HG03060 (cell line): ENCODE measurements around the gene HEXIM1.

ENCODE experiments used
- ATAC-seq: cut with Tn5 transposase; IDR thresholded peaks from one replicate; pipeline ENCODE4 v1.9.1; 2021; ENCODE audit warnings: low read depth, moderate number of reproducible peaks; ENCODE audit not compliant: unreplicated experiment

The HEXIM1 gene, protein sequence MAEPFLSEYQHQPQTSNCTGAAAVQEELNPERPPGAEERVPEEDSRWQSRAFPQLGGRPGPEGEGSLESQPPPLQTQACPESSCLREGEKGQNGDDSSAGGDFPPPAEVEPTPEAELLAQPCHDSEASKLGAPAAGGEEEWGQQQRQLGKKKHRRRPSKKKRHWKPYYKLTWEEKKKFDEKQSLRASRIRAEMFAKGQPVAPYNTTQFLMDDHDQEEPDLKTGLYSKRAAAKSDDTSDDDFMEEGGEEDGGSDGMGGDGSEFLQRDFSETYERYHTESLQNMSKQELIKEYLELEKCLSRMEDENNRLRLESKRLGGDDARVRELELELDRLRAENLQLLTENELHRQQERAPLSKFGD

DNA sequence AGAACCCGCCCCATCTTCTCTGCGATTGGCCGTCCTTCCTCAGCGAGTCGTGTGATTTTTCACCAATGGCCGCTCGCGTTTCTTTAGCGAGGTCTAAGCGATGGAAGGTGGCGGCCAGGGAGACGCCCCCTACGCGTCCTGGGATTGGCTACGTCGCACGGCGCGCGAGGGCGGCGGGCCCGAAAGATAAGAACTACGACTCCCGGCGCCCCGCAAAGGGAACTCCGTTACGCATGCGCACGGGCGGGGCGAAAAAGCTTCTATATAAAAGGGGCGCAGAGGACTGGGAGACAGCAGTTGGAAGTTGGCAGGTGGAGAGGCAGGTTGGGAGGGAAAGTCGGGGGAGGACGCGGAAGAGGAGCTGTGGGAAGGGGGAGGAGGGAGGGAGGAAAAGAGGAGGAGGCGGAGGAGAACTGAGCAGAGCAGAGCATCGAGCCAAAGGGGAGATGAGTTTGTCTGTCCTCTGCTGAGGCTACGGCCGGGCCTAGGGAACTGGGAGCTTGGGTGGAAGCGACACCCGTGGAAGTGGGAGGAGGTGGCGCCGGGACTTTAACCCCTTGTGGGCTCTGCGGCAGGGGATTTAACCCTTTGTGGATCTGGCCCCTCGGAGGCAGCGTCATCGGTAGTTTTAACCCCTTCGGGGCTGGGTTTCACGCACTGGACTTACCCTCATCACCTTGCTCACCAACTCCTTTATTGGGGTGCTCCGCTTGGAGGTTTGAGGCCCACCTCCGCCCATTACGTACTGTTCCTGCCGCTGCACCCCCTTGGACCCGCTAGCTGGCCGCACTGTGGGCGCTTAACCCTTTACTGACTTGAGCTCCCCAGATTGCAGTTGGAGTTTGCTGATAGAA lies at the start of gene HEXIM1:
Gene HEXIM1 (plus strand): TSS at position 293 of the 854 bp plus-strand sequence. CDS start 716 bp downstream, outside the sequence.
- ATAC-seq: peak; percentile 49

DNA sequence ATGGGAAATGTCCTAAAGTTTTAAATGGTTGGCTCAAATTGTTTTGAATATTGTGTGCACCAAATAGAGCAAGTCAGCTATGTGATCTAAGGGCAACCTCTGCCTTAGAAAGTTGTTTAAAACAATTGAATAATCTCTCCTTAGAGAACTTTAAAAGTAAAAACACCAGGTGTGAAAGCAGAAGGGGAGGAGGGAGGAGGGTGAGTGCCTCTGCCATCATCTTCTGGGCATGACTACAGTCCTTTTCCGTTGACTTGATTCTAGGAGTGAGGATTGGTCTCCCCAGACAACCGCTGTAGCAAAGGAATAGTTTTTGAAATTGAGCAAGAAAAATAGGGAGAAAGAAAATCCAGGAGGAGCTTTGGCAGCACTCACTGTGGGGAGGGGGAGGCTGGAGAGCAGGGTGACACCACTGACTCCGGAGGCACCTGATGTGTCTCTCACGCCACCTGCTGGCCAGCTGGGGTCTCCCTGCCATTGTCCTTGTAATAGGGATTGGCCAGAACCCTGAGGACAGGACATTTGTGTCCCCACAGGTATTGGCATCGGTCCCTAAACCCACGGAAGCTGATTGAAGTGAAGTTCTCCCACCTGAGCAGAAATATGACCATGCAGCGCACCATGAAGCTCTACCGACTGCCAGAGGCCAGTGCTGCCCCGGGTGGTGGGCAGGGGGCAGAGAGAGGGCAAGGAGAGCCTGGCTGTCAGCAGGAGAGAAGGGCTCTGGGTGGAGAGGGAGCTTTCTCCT lies 49.2 kb upstream of the HEXIM1 start:
- ATAC-seq: no peak

GRCh38 chr17:45101546-45101882 lies 46.8 kb upstream of the HEXIM1 start:
- ATAC-seq: no peak

- ATAC-seq: no peak
Observed at GRCh38 chr17:45101883-45102811, 46.1 kb upstream of the HEXIM1 start.

DNA sequence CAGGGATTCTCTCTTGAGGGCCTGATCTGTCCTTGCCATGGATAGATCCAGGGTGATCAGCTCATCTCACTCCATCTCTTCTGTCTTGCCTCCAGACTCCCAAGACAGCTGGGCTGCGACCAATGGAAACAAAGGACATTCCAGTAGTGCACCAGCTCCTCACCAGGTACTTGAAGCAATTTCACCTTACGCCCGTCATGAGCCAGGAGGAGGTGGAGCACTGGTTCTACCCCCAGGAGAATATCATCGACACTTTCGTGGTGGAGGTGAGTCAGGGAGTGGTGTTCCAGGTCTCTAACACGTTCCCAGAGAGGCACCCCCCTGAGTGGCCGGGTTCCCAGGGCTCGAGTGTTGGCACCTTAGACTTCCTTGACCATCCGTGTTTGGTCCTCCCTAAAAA lies 45.4 kb upstream of the HEXIM1 start:
- no peak for ATAC-seq

DNA sequence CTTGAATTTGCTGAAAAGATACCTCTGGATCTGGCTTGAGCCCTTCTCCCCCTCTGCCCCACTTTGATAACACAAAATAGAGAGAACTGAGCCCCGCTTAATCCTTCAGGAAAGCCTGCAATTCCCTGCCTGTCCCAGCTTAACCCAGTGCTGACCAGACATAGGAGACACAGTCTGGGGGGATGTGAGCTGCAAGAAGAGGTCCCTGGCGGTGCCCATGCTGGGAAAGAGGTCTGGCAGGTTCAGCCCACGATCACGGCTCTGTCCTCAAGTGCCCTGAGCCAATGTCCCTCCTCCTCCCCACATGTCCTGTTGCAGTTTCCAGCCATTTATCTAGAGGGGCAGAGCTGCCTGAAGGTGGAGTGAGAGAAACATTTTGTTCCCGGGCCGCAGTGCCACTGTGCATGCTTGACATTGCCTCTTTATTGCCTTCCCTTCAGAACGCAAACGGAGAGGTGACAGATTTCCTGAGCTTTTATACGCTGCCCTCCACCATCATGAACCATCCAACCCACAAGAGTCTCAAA lies 44.9 kb upstream of the HEXIM1 start:
- no peak for ATAC-seq

- no peak for ATAC-seq
Observed at GRCh38 chr17:45104029-45104428, 44.2 kb upstream of the HEXIM1 start.

DNA sequence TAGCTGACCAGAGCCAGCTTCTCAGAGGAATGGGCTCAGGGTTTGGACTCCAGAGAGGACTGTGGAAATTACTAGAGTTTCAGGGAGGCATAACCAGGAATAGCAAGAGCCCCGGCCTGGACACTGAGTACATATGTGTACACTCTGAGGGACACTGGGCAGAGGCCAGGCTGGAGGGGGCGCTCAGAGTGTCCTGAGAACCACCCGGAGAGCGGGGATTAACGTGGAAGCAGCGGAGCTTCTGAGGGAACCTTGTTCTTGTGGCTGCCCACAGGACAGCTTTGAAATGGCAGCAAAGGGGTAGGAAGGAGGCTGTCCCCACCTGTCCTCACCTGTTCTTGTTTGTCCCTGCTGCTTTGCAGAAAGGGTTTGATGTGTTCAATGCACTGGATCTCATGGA lies 43.8 kb upstream of the HEXIM1 start:
- ATAC-seq: no peak

DNA sequence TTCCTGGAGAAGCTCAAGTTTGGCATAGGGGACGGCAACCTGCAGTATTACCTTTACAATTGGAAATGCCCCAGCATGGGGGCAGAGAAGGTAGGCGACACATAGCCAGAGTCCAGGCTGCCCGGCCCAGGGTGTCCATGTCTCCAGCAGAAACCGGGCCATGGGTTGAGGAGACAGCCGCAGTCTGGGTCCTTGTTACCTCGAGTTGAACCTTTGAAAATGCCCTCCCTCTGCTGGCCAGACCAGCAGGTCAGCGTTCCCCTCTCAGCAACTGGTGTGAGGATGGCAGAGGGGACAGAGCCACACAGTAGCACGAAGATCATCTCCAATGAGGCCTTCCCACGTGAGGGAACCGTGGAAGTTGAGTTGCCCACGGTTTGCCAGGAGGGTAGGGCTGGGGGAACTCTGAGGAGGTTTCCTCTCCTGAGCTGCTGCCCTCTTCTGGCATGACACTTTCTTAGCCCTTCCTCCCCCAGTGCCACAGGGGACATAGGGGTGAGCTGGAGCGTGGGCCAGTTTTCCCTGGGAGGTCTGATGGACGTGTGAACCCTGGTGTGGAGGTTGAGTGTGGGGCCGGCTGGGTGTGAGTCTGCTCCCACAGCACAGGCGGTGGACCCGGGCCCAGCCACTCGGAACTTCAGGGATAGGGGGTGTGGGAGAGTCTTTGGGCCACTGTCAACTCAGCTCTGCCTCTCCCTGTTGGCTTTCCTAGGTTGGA lies 43.2 kb upstream of the HEXIM1 start:
- no peak for ATAC-seq

GRCh38 chr17:45106096-45106495 lies 42.2 kb upstream of the HEXIM1 start:
- no peak for ATAC-seq

GRCh38 chr17:45106582-45106981 lies 41.7 kb upstream of the HEXIM1 start:
- ATAC-seq: no peak

- ATAC-seq: no peak
Observed at GRCh38 chr17:45107293-45108010, 40.8 kb upstream of the HEXIM1 start.

GRCh38 chr17:45108051-45108450 lies 40.2 kb upstream of the HEXIM1 start:
- no peak for ATAC-seq

DNA sequence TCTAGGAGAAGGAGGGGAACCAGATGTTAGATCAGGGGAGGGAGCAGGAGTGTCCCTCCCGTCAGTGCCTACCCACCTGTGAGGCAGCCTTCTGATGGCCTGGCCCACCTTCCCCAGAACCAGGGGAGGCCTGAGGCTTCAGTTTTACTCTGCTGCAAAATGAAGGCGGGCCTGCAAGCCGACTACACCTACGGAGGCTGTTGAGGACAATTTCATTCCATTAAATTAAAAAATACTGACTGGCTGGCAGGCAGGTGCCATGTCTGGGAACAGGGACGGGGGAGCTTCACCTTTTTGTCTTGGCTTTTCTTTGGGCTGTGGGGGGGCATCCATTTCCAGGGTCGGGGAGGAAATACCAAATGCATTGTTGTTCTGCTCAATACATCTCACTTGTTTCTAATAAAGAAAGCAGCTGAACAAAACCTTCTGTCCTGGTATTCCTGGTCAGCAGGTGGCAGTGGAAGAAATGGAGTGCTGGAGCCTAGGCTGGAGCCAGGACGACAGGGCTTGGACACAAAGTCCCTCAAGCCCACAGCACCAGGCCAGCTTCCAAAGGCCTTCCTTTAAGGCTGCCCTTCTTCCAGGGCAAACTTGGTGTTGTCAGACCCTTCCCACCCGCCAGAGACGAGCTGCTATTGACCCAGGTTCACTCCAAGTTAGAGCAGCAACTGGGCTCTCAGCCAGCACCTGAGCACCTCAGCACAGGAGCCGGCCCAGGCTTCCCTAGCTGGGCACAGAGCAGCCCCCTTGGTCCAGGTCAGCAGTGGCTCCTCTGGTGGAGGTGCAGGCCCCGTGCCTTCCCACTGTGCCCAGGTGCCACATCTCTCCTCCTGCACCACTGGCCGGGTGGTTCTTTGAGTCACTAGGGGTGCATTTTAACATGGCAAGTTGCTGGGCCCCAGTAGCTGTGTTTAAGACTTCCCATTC lies 39.4 kb upstream of the HEXIM1 start:
- no peak for ATAC-seq

GRCh38 chr17:45110676-45111611 lies 37.3 kb upstream of the HEXIM1 start:
- no peak for ATAC-seq

- ATAC-seq: no peak
Observed at GRCh38 chr17:45111850-45112249, 36.4 kb upstream of the HEXIM1 start.
